DOHH2 (cell line): Measurements from ENCODE around the gene PDE8B.

Experiments used
- CTCF ChIP-seq: fragments of 200-600 bp; sonication (generic); IDR thresholded peaks from one replicate; pipeline ENCODE4 v1.5.1; 2014; ENCODE audit warnings: antibody characterized with exemption, mild to moderate bottlenecking, low read depth, low read length; ENCODE audit not compliant: poor library complexity, severe bottlenecking
- EZH2phosphoT487 ChIP-seq: fragments of 200-600 bp; sonication (generic); IDR thresholded peaks from 2 replicates; pipeline ENCODE4 v1.6.1; 2017; ENCODE audit warnings: borderline replicate concordance, mild to moderate bottlenecking, antibody characterized with exemption, low read length, moderate library complexity, mixed read lengths

DNA sequence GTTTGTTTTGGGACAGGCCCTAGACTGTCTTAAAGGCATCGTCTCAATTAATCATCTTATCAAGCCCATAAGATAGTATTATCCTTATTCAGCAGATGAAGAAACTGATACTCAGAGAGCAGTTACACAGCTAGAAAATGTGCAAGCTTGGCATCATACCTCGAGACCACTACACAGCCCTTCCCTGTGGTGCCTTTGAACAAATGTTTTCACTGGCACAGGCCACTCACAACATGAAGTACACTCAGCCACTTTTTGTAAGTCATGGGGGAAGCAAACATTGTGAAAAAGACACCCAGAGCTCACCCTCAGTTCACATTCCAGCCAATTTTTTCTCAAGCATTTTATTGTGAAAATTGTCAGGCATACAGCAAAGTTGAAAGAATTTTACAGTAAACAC, 159.1 kb downstream of the PDE8B start:
- TF ChIP-seq CTCF (no peak), EZH2phosphoT487 (no peak)
